Neural cell (in vitro differentiated cells): ENCODE results near the gene C2CD2L.

ENCODE experiments used
- CTCF ChIP-seq: fragments of 450-650 bp; IDR thresholded peaks from 2 replicates; pipeline ENCODE4 v1.5.1; 2014; ENCODE audit warnings: antibody characterized with exemption, mild to moderate bottlenecking, moderate library complexity; ENCODE audit not compliant: poor library complexity, severe bottlenecking
- EZH2 ChIP-seq: fragments of 200-600, 300-800 bp; shearing (Covaris generic), sonication (generic); IDR thresholded peaks from 2 replicates; pipeline ENCODE4 v1.6.1; 2014; ENCODE audit warnings: antibody characterized with exemption, low read length, borderline replicate concordance, mild to moderate bottlenecking; ENCODE audit not compliant: insufficient read depth, poor library complexity, severe bottlenecking
- POLR2AphosphoS5 ChIP-seq: IDR thresholded peaks from 2 replicates; pipeline ENCODE4 v1.6.1; 2012
- REST ChIP-seq: IDR thresholded peaks from 2 replicates; pipeline ENCODE4 v1.6.1; 2012; ENCODE audit warnings: borderline replicate concordance
- TAF1 ChIP-seq: IDR thresholded peaks from 2 replicates; pipeline ENCODE4 v1.6.1; 2012; ENCODE audit warnings: low read depth

GRCh38 chr11:119084663-119085436 is 22.3 kb upstream of the C2CD2L start, which contains the start of gene HMBS:
- TF ChIP-seq CTCF (no peak), EZH2 (no peak), TAF1 (peak; percentile 36), REST (no peak), POLR2AphosphoS5 (peak; percentile 63)
